Astrocyte (in vitro differentiated cells and primary cell): ENCODE data around the gene IGFN1.

Source experiments
- CTCF ChIP-seq: IDR thresholded peaks from 2 replicates; pipeline ENCODE4 v1.5.1; 2011; ENCODE audit warnings: low read depth, mild to moderate bottlenecking, inconsistent platforms, low read length, moderate library complexity; ENCODE audit not compliant: insufficient read depth
- EZH2 ChIP-seq: IDR thresholded peaks from 2 replicates; pipeline ENCODE4 v1.6.1; 2012; ENCODE audit warnings: mild to moderate bottlenecking, low read length, inconsistent platforms; ENCODE audit not compliant: insufficient read depth

- TF ChIP-seq CTCF (no peak), EZH2 (no peak)
These were observed 1.1 kb downstream of the IGFN1 start for GRCh38 chr1:201191653-201192260.
